ENCODE data around the gene RUFY3.

GRCh38 chr4:70831293-70831692 lies 109.5 kb downstream of the RUFY3 start:
- TF ChIP-seq CREB1 (CRISPR knock-in tag; IDR thresholded peaks at IDR 0.05; ENCODE audit: low read depth) (no peak), POLR2AphosphoS5 (IDR thresholded peaks at IDR 0.05; ENCODE audit: low read depth) (no peak), CTCF (conservative IDR thresholded peaks at IDR 0.05; ENCODE audit: low read depth in 2 of 2) (no peak), ETS1 (IDR thresholded peaks at IDR 0.05) (no peak), EZH2 (IDR thresholded peaks at IDR 0.05; ENCODE audit: low read depth, unreplicated experiment) (no peak), REST (IDR thresholded peaks at IDR 0.05; ENCODE audit: unreplicated experiment) (no peak), EZH2phosphoT487 (IDR thresholded peaks at IDR 0.05; ENCODE audit: unreplicated experiment) (no peak), ZNF462 (CRISPR knock-in tag; IDR thresholded peaks at IDR 0.05) (no peak), ZNF331 (CRISPR knock-in tag; IDR thresholded peaks at IDR 0.05; ENCODE audit: low read depth) (no peak), STAT1 (IDR thresholded peaks at IDR 0.05; ENCODE audit: unreplicated experiment) (no peak), NANOG (IDR thresholded peaks at IDR 0.05; ENCODE audit: borderline replicate concordance) (no peak)

All from GM23338 (cell line).